DOHH2 (cell line): ENCODE results near the gene AK3.
A peak's percentile ranks its signal among the peaks of the same experiment; 100 is the strongest.

ENCODE experiments used
- H3F3A ChIP-seq: fragments of 200-600 bp; sonication (generic), shearing (Covaris generic); 2 replicates; pipeline ENCODE4 v1.6.0; 2016; ENCODE audit warnings: antibody characterized with exemption, mild to moderate bottlenecking; ENCODE audit not compliant: control insufficient read depth, insufficient read depth
- H3K27ac ChIP-seq: fragments of 200-600 bp; sonication (generic); 2 replicates; pipeline ENCODE4 v1.5.1; 2014; ENCODE audit warnings: low read depth, mild to moderate bottlenecking, low read length, moderate library complexity
- H3K27me3 ChIP-seq: fragments of 200-600 bp; sonication (generic); 2 replicates; pipeline ENCODE4 v1.6.1; 2014; ENCODE audit warnings: mild to moderate bottlenecking, low read length, mixed read lengths; ENCODE audit not compliant: control insufficient read depth
- H3K36me3 ChIP-seq: fragments of 200-600 bp; sonication (generic); 2 replicates; pipeline ENCODE4 v1.6.1; 2014; ENCODE audit warnings: mild to moderate bottlenecking, low read length, moderate library complexity, mixed read lengths; ENCODE audit not compliant: control insufficient read depth
- H3K4me1 ChIP-seq: fragments of 200-600 bp; sonication (generic); 2 replicates; pipeline ENCODE4 v1.6.1; 2014; ENCODE audit warnings: mild to moderate bottlenecking, low read length, mixed read lengths; ENCODE audit not compliant: control insufficient read depth
- H3K4me2 ChIP-seq: fragments of 200-600 bp; sonication (generic); 2 replicates; pipeline ENCODE4 v1.6.0; 2014; ENCODE audit warnings: mild to moderate bottlenecking, low read length, moderate library complexity
- H3K4me3 ChIP-seq: fragments of 200-600 bp; sonication (generic); 2 replicates; pipeline ENCODE4 v1.5.1; 2014; ENCODE audit warnings: mild to moderate bottlenecking, low read length, mixed read lengths
- H3K79me2 ChIP-seq: fragments of 200-600 bp; sonication (generic); 2 replicates; pipeline ENCODE4 v1.6.1; 2014; ENCODE audit warnings: mild to moderate bottlenecking, low read length, mixed read lengths; ENCODE audit not compliant: control insufficient read depth
- H3K9me2 ChIP-seq: fragments of 200-600 bp; sonication (generic); replicated peaks from 2 replicates; pipeline ENCODE4 v1.6.1; 2014; ENCODE audit warnings: mild to moderate bottlenecking, low read length, mixed read lengths; ENCODE audit not compliant: control insufficient read depth
- H3K9me3 ChIP-seq: fragments of 200-600 bp; sonication (generic); 2 replicates; pipeline ENCODE4 v1.6.1; 2014; ENCODE audit warnings: antibody characterized with exemption, low read length, mixed read lengths; ENCODE audit not compliant: control insufficient read depth, insufficient read depth
- H4K20me1 ChIP-seq: fragments of 200-600 bp; sonication (generic); 2 replicates; pipeline ENCODE4 v1.6.0; 2014; ENCODE audit warnings: low read depth, mild to moderate bottlenecking, antibody characterized with exemption, low read length, moderate library complexity; ENCODE audit not compliant: control insufficient read depth, insufficient read depth
- CTCF ChIP-seq: fragments of 200-600 bp; sonication (generic); IDR thresholded peaks from one replicate; pipeline ENCODE4 v1.5.1; 2014; ENCODE audit warnings: antibody characterized with exemption, mild to moderate bottlenecking, low read depth, low read length; ENCODE audit not compliant: poor library complexity, severe bottlenecking
- EZH2phosphoT487 ChIP-seq: fragments of 200-600 bp; sonication (generic); IDR thresholded peaks from 2 replicates; pipeline ENCODE4 v1.6.1; 2017; ENCODE audit warnings: borderline replicate concordance, mild to moderate bottlenecking, antibody characterized with exemption, low read length, moderate library complexity, mixed read lengths

The AK3 gene

GRCh38 chr9:4734150-4734549 lies 6.9 kb downstream of the AK3 start:
- Histone ChIP-seq H4K20me1 (peaks cover 15% of the 10 kb centered on the region; the same call in 1 of the 2 replicates), H3F3A (no peaks in the 10 kb centered on the region), H3K4me1 (peaks cover 13% of the 10 kb centered on the region), H3K36me3 (peaks cover 28% of the 10 kb centered on the region), H3K4me2 (no peak overlapping the region), H3K9me3 (no peaks in the 10 kb centered on the region), H3K27me3 (no peaks in the 10 kb centered on the region), H3K9me2 (no peaks in the 10 kb centered on the region), H3K4me3 (no peak overlapping the region), H3K27ac (no peak overlapping the region), H3K79me2 (peaks cover 94% of the 10 kb centered on the region)
- peak; percentile 11 for TF ChIP-seq CTCF
- no peak for TF ChIP-seq EZH2phosphoT487

GRCh38 chr9:4732890-4733289 lies 8.1 kb downstream of the AK3 start:
- Histone ChIP-seq H3K9me2 (no peaks in the 10 kb centered on the region), H3K4me2 (no peak overlapping the region), H3K79me2 (peaks cover 91% of the 10 kb centered on the region), H3F3A (no peaks in the 10 kb centered on the region), H3K27ac (no peak overlapping the region), H3K4me1 (peaks cover 8% of the 10 kb centered on the region; the same call in 1 of the 2 replicates), H3K27me3 (no peaks in the 10 kb centered on the region), H3K36me3 (peaks cover 24% of the 10 kb centered on the region), H3K9me3 (no peaks in the 10 kb centered on the region), H3K4me3 (no peak overlapping the region), H4K20me1 (peaks cover 13% of the 10 kb centered on the region; the same call in 1 of the 2 replicates)
- TF ChIP-seq EZH2phosphoT487 (no peak), CTCF (no peak)

GRCh38 chr9:4727593-4727992 lies 13.4 kb downstream of the AK3 start:
- Histone ChIP-seq H3K9me2 (no peaks in the 10 kb centered on the region), H3K27ac (no peak overlapping the region), H4K20me1 (no peaks in the 10 kb centered on the region), H3K9me3 (no peaks in the 10 kb centered on the region), H3K79me2 (peaks cover 86% of the 10 kb centered on the region), H3F3A (no peaks in the 10 kb centered on the region), H3K4me3 (no peak overlapping the region), H3K4me1 (no peaks in the 10 kb centered on the region), H3K4me2 (no peak overlapping the region), H3K27me3 (no peaks in the 10 kb centered on the region), H3K36me3 (peaks cover 37% of the 10 kb centered on the region)
- no peak for TF ChIP-seq EZH2phosphoT487
- TF ChIP-seq CTCF: no peak
